PC-3 (cell line): ENCODE results near the gene SUCO. TPM values are rescaled to one million over a fixed set of nuclear protein-coding genes. Genes with fewer than 3 reads are reported as not detected.

ENCODE experiments used
- ATAC-seq: fragments of 200-7000 bp; cut with Tn5 transposase; 2 replicates; pipeline ENCODE4 v1.9.1; 2020; ENCODE audit warnings: mild to moderate bottlenecking, moderate library complexity
- BruUV-seq: library from RNA; stranded (reverse); fragments of 400-500 nt; replicated peaks from 2 replicates; lab custom pipeline; 2021; lab: Mats Ljungman, UMichigan
- CTCF ChIA-PET: fragments of 300-600 bp; sonication (Branson Sonifier 250); formaldehyde crosslinking; loops from one replicate; lab custom pipeline; 2022; ENCODE audit warnings: antibody characterized with exemption; lab: Charles Lee
- POLR2A ChIA-PET: fragments of 300-600 bp; sonication (Branson Sonifier 250); formaldehyde crosslinking; loops from one replicate; lab custom pipeline; 2022; ENCODE audit warnings: antibody characterized with exemption; ENCODE audit not compliant: unreplicated experiment; lab: Charles Lee
- DNase-seq: peaks from one replicate; pipeline ENCODE4 v3.0.0-alpha.2; 2015
- H2AFZ ChIP-seq: fragments of 300-600 bp; sonication (generic); 2 replicates; pipeline ENCODE4 v1.6.0; 2016; ENCODE audit warnings: antibody characterized with exemption, low read length
- H3F3A ChIP-seq: fragments of 300-600 bp; sonication (generic); one replicate; pipeline ENCODE4 v1.6.0; 2017; ENCODE audit warnings: antibody characterized with exemption, low read length, control low read depth, mild to moderate bottlenecking; ENCODE audit not compliant: unreplicated experiment
- H3K27ac ChIP-seq: fragments of 300-600 bp; sonication (generic); 2 replicates; pipeline ENCODE4 v1.5.1; 2016; ENCODE audit warnings: mild to moderate bottlenecking, low read length
- H3K27me3 ChIP-seq: fragments of 300-600 bp; sonication (generic); 2 replicates; pipeline ENCODE4 v1.6.1; 2016; ENCODE audit warnings: low read length, mixed read lengths
- H3K36me3 ChIP-seq: fragments of 300-600 bp; sonication (generic); 2 replicates; pipeline ENCODE4 v1.6.1; 2016; ENCODE audit warnings: low read depth, mixed run types, low read length, mixed read lengths
- H3K4me1 ChIP-seq: fragments of 300-600 bp; sonication (generic); 2 replicates; pipeline ENCODE4 v1.5.1; 2016; ENCODE audit warnings: low read length; ENCODE audit not compliant: insufficient read depth
- H3K4me2 ChIP-seq: fragments of 300-600 bp; sonication (generic); 2 replicates; pipeline ENCODE4 v1.6.0; 2016; ENCODE audit warnings: low read length
- H3K4me3 ChIP-seq: fragments of 300-600 bp; sonication (generic); 2 replicates; pipeline ENCODE4 v1.5.1; 2016; ENCODE audit warnings: mild to moderate bottlenecking, low read length, mixed read lengths
- H3K79me2 ChIP-seq: fragments of 300-600 bp; sonication (generic); 2 replicates; pipeline ENCODE4 v1.6.1; 2017; ENCODE audit warnings: low read length, mixed read lengths
- H3K9ac ChIP-seq: fragments of 300-600 bp; sonication (generic); 2 replicates; pipeline ENCODE4 v1.6.0; 2016; ENCODE audit warnings: mild to moderate bottlenecking, low read length
- H3K9me2 ChIP-seq: fragments of 300-600 bp; sonication (generic); replicated peaks from 2 replicates; pipeline ENCODE4 v1.6.1; 2016; ENCODE audit warnings: mixed run types, low read length, mixed read lengths
- H3K9me3 ChIP-seq: fragments of 300-600 bp; sonication (generic); 2 replicates; pipeline ENCODE4 v1.6.1; 2016; ENCODE audit warnings: low read length, mixed read lengths
- H4K20me1 ChIP-seq: fragments of 300-600 bp; sonication (generic); 2 replicates; pipeline ENCODE4 v1.6.1; 2016; ENCODE audit warnings: low read length, mixed read lengths
- EZH2 ChIP-seq: fragments of 300-600 bp; sonication (generic); IDR thresholded peaks from one replicate; pipeline ENCODE4 v1.6.1; 2017; ENCODE audit warnings: antibody characterized with exemption, mild to moderate bottlenecking, low read length; ENCODE audit not compliant: unreplicated experiment
- EZH2phosphoT487 ChIP-seq: fragments of 300-600 bp; sonication (generic); IDR thresholded peaks from 2 replicates; pipeline ENCODE4 v1.6.1; 2018; ENCODE audit warnings: mild to moderate bottlenecking, antibody characterized with exemption, low read length, borderline replicate concordance
- intact Hi-C: fragments of 100-400 bp; cut with micrococcal nuclease; formaldehyde crosslinking; loops from 2 replicates; pipeline ENCODE4 v1.9.0; 2023
- total RNA-seq: library from RNA; depleted of rRNA; stranded (reverse); fragments of >200 nt; gene quantifications from 2 replicates; pipeline ENCODE4 v1.2.3, GENCODE V29; 2014
- TF ChIP-seq, protein P1 (sequence below): fragments of 300-600 bp; sonication (generic); conservative IDR thresholded peaks from 2 replicates; pipeline ENCODE4 v1.5.1; 2017; ENCODE audit warnings: antibody characterized with exemption, low read depth, mild to moderate bottlenecking, low read length

The SUCO gene
- total RNA-seq, 1 experiment from 2014 or later, result 72.0 TPM

DNA sequence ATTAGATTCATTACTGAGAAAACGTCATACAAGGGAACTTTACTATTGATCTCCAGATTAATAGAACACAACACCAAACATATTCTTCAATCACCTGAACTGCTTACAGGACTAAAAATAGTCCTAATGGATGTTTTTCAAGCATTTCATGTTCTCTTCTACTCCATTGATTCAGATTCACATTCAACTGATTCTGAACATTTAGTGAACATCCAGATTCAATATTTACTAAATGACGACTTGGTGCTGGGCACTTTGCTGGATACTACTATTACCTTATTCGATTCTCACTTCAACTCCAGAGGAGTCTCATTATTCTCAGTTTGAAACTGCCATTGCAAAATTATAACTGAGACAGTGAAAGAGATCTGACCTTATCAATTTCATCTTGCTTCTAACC lies 18.8 kb upstream of the SUCO start:
- Histone ChIP-seq H3F3A (peaks cover 3% of the 10 kb centered on the region), H3K79me2 (no peaks in the 10 kb centered on the region), H3K27ac (peak overlapping the region; percentile 33), H3K4me2 (peak overlapping the region; percentile 8; the same call in 1 of the 2 replicates), H3K36me3 (no peaks in the 10 kb centered on the region; the same call in 1 of the 2 replicates), H3K9me3 (0 out of 2 replicates have a peak, but pooled peaks cover 6% of the 10 kb centered on the region), H2AFZ (no peak overlapping the region), H4K20me1 (no peaks in the 10 kb centered on the region), H3K9ac (no peak overlapping the region), H3K9me2 (0 out of 2 replicates have a peak, but pooled peaks cover 4% of the 10 kb centered on the region), H3K4me3 (no peak overlapping the region), H3K4me1 (peaks cover 25% of the 10 kb centered on the region), H3K27me3 (no peaks in the 10 kb centered on the region)
- no peak for DNase-seq
- ChIA-PET CTCF (interaction anchor here (0.8 kb wide), 2 partner anchors 63 to 65 kb away, joined by 4 read pairs; no protein-coding TSS in a partner anchor), POLR2A (interaction anchor here (0.7 to 1.0 kb wide), 2 partner anchors 15 to 18 kb away, joined by 4 to 14 read pairs; partner anchors contain the start of gene SUCO)
- TF ChIP-seq EZH2phosphoT487, result no peak
- ATAC-seq, result no peak
- intact Hi-C loops, result no loop called here
- no TSS peak for BruUV-seq

DNA sequence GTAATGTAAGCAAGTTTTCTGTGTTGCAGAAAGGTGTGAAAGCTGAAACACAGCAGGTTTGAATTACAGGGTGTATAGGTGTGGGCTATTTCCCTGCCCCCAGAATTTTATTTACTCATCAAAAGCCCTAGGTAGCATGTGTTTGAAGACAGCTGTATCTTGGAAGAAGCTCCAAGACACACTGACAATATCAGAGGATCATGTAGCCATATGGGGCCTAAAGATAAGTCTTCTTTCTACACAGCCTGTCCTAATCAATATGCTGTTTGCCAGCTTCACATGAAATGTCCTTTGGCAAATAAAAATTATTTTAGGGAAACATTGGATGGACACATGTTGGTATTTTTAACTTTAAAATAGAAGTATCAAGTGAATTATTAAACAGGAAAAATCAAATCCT lies 17.5 kb upstream of the SUCO start:
- Histone ChIP-seq H3K4me1 (peaks cover 25% of the 10 kb centered on the region), H3K79me2 (no peaks in the 10 kb centered on the region), H3K27me3 (no peaks in the 10 kb centered on the region), H3K4me3 (no peak overlapping the region), H3K36me3 (no peaks in the 10 kb centered on the region; the same call in 1 of the 2 replicates), H3K27ac (no peak overlapping the region), H3K9me2 (0 out of 2 replicates have a peak, but pooled peaks cover 4% of the 10 kb centered on the region), H3F3A (peaks cover 3% of the 10 kb centered on the region), H3K9me3 (0 out of 2 replicates have a peak, but pooled peaks cover 6% of the 10 kb centered on the region), H4K20me1 (no peaks in the 10 kb centered on the region), H3K4me2 (no peak overlapping the region), H2AFZ (no peak overlapping the region), H3K9ac (no peak overlapping the region)
- ChIA-PET CTCF (no interaction called here), POLR2A (no interaction called here)
- BruUV-seq, result no TSS peak
- ATAC-seq (no peak), DNase-seq (no peak)
- intact Hi-C loops, result no loop called here
- TF ChIP-seq EZH2 (no peak), EZH2phosphoT487 (no peak)
- TF ChIP-seq, protein P1, sequence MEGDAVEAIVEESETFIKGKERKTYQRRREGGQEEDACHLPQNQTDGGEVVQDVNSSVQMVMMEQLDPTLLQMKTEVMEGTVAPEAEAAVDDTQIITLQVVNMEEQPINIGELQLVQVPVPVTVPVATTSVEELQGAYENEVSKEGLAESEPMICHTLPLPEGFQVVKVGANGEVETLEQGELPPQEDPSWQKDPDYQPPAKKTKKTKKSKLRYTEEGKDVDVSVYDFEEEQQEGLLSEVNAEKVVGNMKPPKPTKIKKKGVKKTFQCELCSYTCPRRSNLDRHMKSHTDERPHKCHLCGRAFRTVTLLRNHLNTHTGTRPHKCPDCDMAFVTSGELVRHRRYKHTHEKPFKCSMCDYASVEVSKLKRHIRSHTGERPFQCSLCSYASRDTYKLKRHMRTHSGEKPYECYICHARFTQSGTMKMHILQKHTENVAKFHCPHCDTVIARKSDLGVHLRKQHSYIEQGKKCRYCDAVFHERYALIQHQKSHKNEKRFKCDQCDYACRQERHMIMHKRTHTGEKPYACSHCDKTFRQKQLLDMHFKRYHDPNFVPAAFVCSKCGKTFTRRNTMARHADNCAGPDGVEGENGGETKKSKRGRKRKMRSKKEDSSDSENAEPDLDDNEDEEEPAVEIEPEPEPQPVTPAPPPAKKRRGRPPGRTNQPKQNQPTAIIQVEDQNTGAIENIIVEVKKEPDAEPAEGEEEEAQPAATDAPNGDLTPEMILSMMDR, result no peak

DNA sequence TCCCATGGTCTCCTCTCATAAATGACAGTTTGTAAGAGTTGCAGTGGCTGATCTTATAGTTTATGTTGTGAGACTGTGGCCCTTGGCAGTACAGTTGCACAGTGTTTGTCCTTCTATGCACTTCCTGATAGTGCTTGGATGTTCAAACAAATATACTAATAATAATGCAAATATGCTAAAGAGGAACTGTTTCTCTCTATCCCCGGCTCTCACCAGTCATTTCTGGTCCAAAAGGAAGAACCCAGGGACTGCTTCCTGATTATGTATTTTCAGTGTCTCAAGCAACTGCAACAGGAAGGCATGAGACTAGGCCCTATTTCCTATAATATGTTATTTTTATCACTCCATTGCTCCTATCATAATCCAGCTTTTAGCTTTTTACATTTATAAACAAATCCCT lies 17.0 kb upstream of the SUCO start:
- no peaks in the 10 kb centered on the region; the same call in 1 of the 2 replicates for H3K36me3 ChIP-seq
- H3K4me1 ChIP-seq, result peaks cover 25% of the 10 kb centered on the region
- no peak for DNase-seq
- H2AFZ ChIP-seq, result no peak overlapping the region
- no peak for ATAC-seq
- H3K27ac ChIP-seq, result no peak overlapping the region
- POLR2A ChIA-PET, result no interaction called here
- no peaks in the 10 kb centered on the region for H3K27me3 ChIP-seq
- TF ChIP-seq EZH2 (no peak), EZH2phosphoT487 (no peak)
- TF ChIP-seq, protein P1, result no peak
- H3F3A ChIP-seq, result peaks cover 3% of the 10 kb centered on the region
- H3K4me2 ChIP-seq, result no peak overlapping the region
- H3K9ac ChIP-seq, result no peak overlapping the region
- H3K9me3 ChIP-seq, result 0 out of 2 replicates have a peak, but pooled peaks cover 6% of the 10 kb centered on the region
- CTCF ChIA-PET, result no interaction called here
- intact Hi-C loops, result no loop called here
- H3K9me2 ChIP-seq, result 0 out of 2 replicates have a peak, but pooled peaks cover 4% of the 10 kb centered on the region
- BruUV-seq, result no TSS peak
- no peaks in the 10 kb centered on the region for H3K79me2 ChIP-seq
- H3K4me3 ChIP-seq, result no peak overlapping the region
- no peaks in the 10 kb centered on the region for H4K20me1 ChIP-seq
